HG02759 (cell line): Measurements from ENCODE around the gene RHOD.

ENCODE experiments used
- ATAC-seq: cut with Tn5 transposase; IDR thresholded peaks from one replicate; pipeline ENCODE4 v1.9.1; 2021; ENCODE audit warnings: mild to moderate bottlenecking, moderate library complexity; ENCODE audit not compliant: unreplicated experiment

Gene RHOD

GRCh38 chr11:67113231-67113721 lies 56.6 kb downstream of the RHOD start:
- peak; percentile 63 for ATAC-seq

GRCh38 chr11:67114275-67114896 lies 57.7 kb downstream of the RHOD start:
- ATAC-seq: no peak

- no peak for ATAC-seq
These were observed 60.1 kb downstream of the RHOD start for GRCh38 chr11:67116758-67117105.

- ATAC-seq: no peak
These were observed 60.5 kb downstream of the RHOD start for GRCh38 chr11:67117176-67117575.

- no peak for ATAC-seq
These were observed 61.1 kb downstream of the RHOD start for GRCh38 chr11:67117672-67118180.

GRCh38 chr11:67118181-67118766 lies 61.6 kb downstream of the RHOD start:
- ATAC-seq: peak; percentile 5

GRCh38 chr11:67118801-67119584 lies 62.3 kb downstream of the RHOD start, which contains the start of gene KDM2A:
KDM2A (plus strand) TSS chr11:67119263; CDS start chr11:67121317, 2,054 bp downstream.
- peak; percentile 78 for ATAC-seq

- ATAC-seq: peak; percentile 9
These were observed 63.1 kb downstream of the RHOD start for GRCh38 chr11:67119585-67120391.

GRCh38 chr11:67120456-67120855 lies 63.8 kb downstream of the RHOD start:
- ATAC-seq: no peak

- no peak for ATAC-seq
These were observed 64.4 kb downstream of the RHOD start for GRCh38 chr11:67120881-67121710.
